Karpas-422 (cell line): ENCODE measurements around the gene SNX33. TPM values are rescaled to one million over a fixed set of nuclear protein-coding genes. Genes with fewer than 3 reads are reported as not detected.
"Not testable (repeated sequence)": the region's sequence is repeated elsewhere in the genome, so short reads cannot be mapped to it uniquely, and the experiment has no call there.

Experiments
- DNase-seq: peaks from one replicate; pipeline ENCODE4 v3.0.0-alpha.2; 2015
- H2AFZ ChIP-seq: fragments of 200-600 bp; sonication (generic); 2 replicates; pipeline ENCODE4 v1.6.1; 2014; ENCODE audit warnings: antibody characterized with exemption, low read length, mixed read lengths
- H3K27ac ChIP-seq: fragments of 200-600 bp; sonication (generic); 2 replicates; pipeline ENCODE4 v1.5.1; 2014; ENCODE audit warnings: mild to moderate bottlenecking, low read length, moderate library complexity
- H3K27me3 ChIP-seq: fragments of 200-600 bp; sonication (generic); 2 replicates; pipeline ENCODE4 v1.6.1; 2014; ENCODE audit warnings: low read length, mixed read lengths
- H3K36me3 ChIP-seq: fragments of 200-600 bp; sonication (generic); 2 replicates; pipeline ENCODE4 v1.6.1; 2014; ENCODE audit warnings: low read length, mixed read lengths; ENCODE audit not compliant: insufficient read depth
- H3K4me1 ChIP-seq: fragments of 200-600 bp; sonication (generic); 2 replicates; pipeline ENCODE4 v1.6.1; 2014; ENCODE audit warnings: mild to moderate bottlenecking, low read length, mixed read lengths
- H3K4me2 ChIP-seq: fragments of 200-600 bp; sonication (generic); 2 replicates; pipeline ENCODE4 v1.6.1; 2014; ENCODE audit warnings: low read length, low read depth, mild to moderate bottlenecking; ENCODE audit not compliant: poor library complexity, severe bottlenecking
- H3K4me3 ChIP-seq: fragments of 200-600 bp; sonication (generic); 2 replicates; pipeline ENCODE4 v1.5.1; 2014; ENCODE audit warnings: mild to moderate bottlenecking, antibody characterized with exemption, low read length, mixed read lengths
- H3K79me2 ChIP-seq: fragments of 200-600 bp; sonication (generic); 2 replicates; pipeline ENCODE4 v1.6.1; 2014; ENCODE audit warnings: mild to moderate bottlenecking, low read length, mixed read lengths
- H3K9ac ChIP-seq: fragments of 200-600 bp; sonication (generic); 2 replicates; pipeline ENCODE4 v1.6.0; 2014; ENCODE audit warnings: low read length
- H3K9me2 ChIP-seq: fragments of 200-600 bp; sonication (generic), shearing (Covaris generic); replicated peaks from 2 replicates; pipeline ENCODE4 v1.6.0; 2014; ENCODE audit warnings: mild to moderate bottlenecking, low read length, moderate library complexity; ENCODE audit not compliant: insufficient read depth
- H3K9me3 ChIP-seq: fragments of 300-700, 200-600 bp; sonication (generic); 2 replicates; pipeline ENCODE4 v1.6.1; 2014; ENCODE audit warnings: low read length, mixed read lengths
- H4K20me1 ChIP-seq: fragments of 200-600 bp; sonication (generic); 2 replicates; pipeline ENCODE4 v1.6.1; 2014; ENCODE audit warnings: mild to moderate bottlenecking, antibody characterized with exemption, low read length, low read depth; ENCODE audit not compliant: insufficient read depth
- total RNA-seq: library from RNA; depleted of rRNA; stranded (reverse); fragments of >200 nt; shearing (Covaris generic); gene quantifications from 2 replicates; pipeline ENCODE4 v1.2.3, GENCODE V29; 2014; ENCODE audit warnings: low replicate concordance

SNX33 gene
- total RNA-seq, 1 experiment from 2014 or later: not detected

GRCh38 chr15:75620841-75621391 is 26.8 kb upstream of the SNX33 start:
- H3K4me2 ChIP-seq: no peak overlapping the region
- H3K4me3 ChIP-seq: no peak overlapping the region
- H4K20me1 ChIP-seq: no peaks in the 10 kb centered on the region
- no peak overlapping the region for H3K9ac ChIP-seq
- peaks cover 18% of the 10 kb centered on the region; the same call in 1 of the 2 replicates for H3K79me2 ChIP-seq
- DNase-seq: no peak
- H3K9me3 ChIP-seq: no peaks in the 10 kb centered on the region
- H3K36me3 ChIP-seq: peaks cover 34% of the 10 kb centered on the region
- no peaks in the 10 kb centered on the region for H3K27me3 ChIP-seq
- H2AFZ ChIP-seq: no peak overlapping the region
- H3K9me2 ChIP-seq: no peaks in the 10 kb centered on the region
- no peak overlapping the region for H3K27ac ChIP-seq
- H3K4me1 ChIP-seq: peaks cover 4% of the 10 kb centered on the region; the same call in 1 of the 2 replicates

- no peak overlapping the region for H3K27ac ChIP-seq
- H3K9ac ChIP-seq: no peak overlapping the region
- H3K9me3 ChIP-seq: no peaks in the 10 kb centered on the region
- H2AFZ ChIP-seq: no peak overlapping the region
- peaks cover 22% of the 10 kb centered on the region for H3K36me3 ChIP-seq
- DNase-seq: no peak
- no peak overlapping the region for H3K4me3 ChIP-seq
- peaks cover 10% of the 10 kb centered on the region; the same call in 1 of the 2 replicates for H3K4me1 ChIP-seq
- H4K20me1 ChIP-seq: no peaks in the 10 kb centered on the region
- no peaks in the 10 kb centered on the region for H3K9me2 ChIP-seq
- no peaks in the 10 kb centered on the region for H3K27me3 ChIP-seq
- H3K79me2 ChIP-seq: peaks cover 18% of the 10 kb centered on the region; the same call in 1 of the 2 replicates
- no peak overlapping the region for H3K4me2 ChIP-seq
Measured at GRCh38 chr15:75622505-75622904, 25.2 kb upstream of the SNX33 start.

- no peaks in the 10 kb centered on the region for H4K20me1 ChIP-seq
- H2AFZ ChIP-seq: peak within 1 kb of the TSS; percentile 99
- peaks cover 14% of the 10 kb centered on the region; the same call in 1 of the 2 replicates for H3K79me2 ChIP-seq
Measured at GRCh38 chr15:75625542-75626347, 22.0 kb upstream of the SNX33 start, which contains the start of gene SNUPN. SNUPN (minus strand) TSS chr15:75625725; CDS start chr15:75621051, 4,674 bp downstream.

GRCh38 chr15:75631935-75632334 is 15.8 kb upstream of the SNX33 start:
- no peaks in the 10 kb centered on the region for H3K27me3 ChIP-seq

More at GRCh38 chr15:75625542-75626347, 22.0 kb upstream of the SNX33 start, which contains the start of gene SNUPN:
- Histone ChIP-seq H3K4me1 (peaks cover 10% of the 10 kb centered on the region; the same call in 1 of the 2 replicates), H3K9me3 (no peaks in the 10 kb centered on the region), H3K36me3 (peaks cover 3% of the 10 kb centered on the region; the same call in 1 of the 2 replicates), H3K9me2 (no peaks in the 10 kb centered on the region), H3K27me3 (no peaks in the 10 kb centered on the region), H3K4me3 (peak within 1 kb of the TSS; percentile 100), H3K9ac (peak within 1 kb of the TSS; percentile 100), H3K27ac (peak within 1 kb of the TSS; percentile 94), H3K4me2 (peak within 1 kb of the TSS; percentile 80)
- DNase-seq: peak; percentile 98

GRCh38 chr15:75633922-75634321 is 13.8 kb upstream of the SNX33 start:
- not testable (repeated sequence) for H3K27ac ChIP-seq, H3K9me2 ChIP-seq, H3K4me3 ChIP-seq, H3K9ac ChIP-seq, H2AFZ ChIP-seq, H3K36me3 ChIP-seq, H3K27me3 ChIP-seq, H3K4me2 ChIP-seq, DNase-seq, H3K9me3 ChIP-seq
- Histone ChIP-seq H3K4me1 (peaks cover 17% of the 10 kb centered on the region), H4K20me1 (peaks cover 14% of the 10 kb centered on the region), H3K79me2 (peaks cover 14% of the 10 kb centered on the region)

More at GRCh38 chr15:75631935-75632334, 15.8 kb upstream of the SNX33 start:
- Histone ChIP-seq H4K20me1 (no peaks in the 10 kb centered on the region), H3K9ac (no peak overlapping the region), H2AFZ (no peak overlapping the region), H3K36me3 (no peaks in the 10 kb centered on the region), H3K9me3 (no peaks in the 10 kb centered on the region), H3K4me2 (no peak overlapping the region), H3K4me3 (no peak overlapping the region), H3K27ac (no peak overlapping the region), H3K4me1 (peaks cover 3% of the 10 kb centered on the region; the same call in 1 of the 2 replicates), H3K9me2 (no peaks in the 10 kb centered on the region), H3K79me2 (no peaks in the 10 kb centered on the region)
- DNase-seq: no peak

GRCh38 chr15:75636026-75636425 is 11.7 kb upstream of the SNX33 start:
- H3K9me3 ChIP-seq: no peaks in the 10 kb centered on the region
- peaks cover 21% of the 10 kb centered on the region for H4K20me1 ChIP-seq
- H3K27ac ChIP-seq: no peak overlapping the region
- peaks cover 24% of the 10 kb centered on the region for H3K79me2 ChIP-seq
- no peak for DNase-seq
- no peak overlapping the region for H3K9ac ChIP-seq
- no peaks in the 10 kb centered on the region for H3K9me2 ChIP-seq
- no peaks in the 10 kb centered on the region for H3K36me3 ChIP-seq
- H2AFZ ChIP-seq: no peak overlapping the region
- H3K4me1 ChIP-seq: peaks cover 31% of the 10 kb centered on the region
- H3K4me2 ChIP-seq: no peak overlapping the region
- no peak overlapping the region for H3K4me3 ChIP-seq
- H3K27me3 ChIP-seq: no peaks in the 10 kb centered on the region

- Histone ChIP-seq H3K36me3 (no peaks in the 10 kb centered on the region), H3K9ac (no peak overlapping the region), H4K20me1 (peaks cover 21% of the 10 kb centered on the region), H3K4me3 (no peak overlapping the region), H3K9me2 (no peaks in the 10 kb centered on the region), H3K4me2 (peak overlapping the region; percentile 92), H3K4me1 (peaks cover 38% of the 10 kb centered on the region), H3K27ac (no peak overlapping the region), H3K79me2 (peaks cover 24% of the 10 kb centered on the region), H3K27me3 (no peaks in the 10 kb centered on the region), H2AFZ (no peak overlapping the region), H3K9me3 (no peaks in the 10 kb centered on the region)
- DNase-seq: no peak
Measured at GRCh38 chr15:75637245-75638009, 10.3 kb upstream of the SNX33 start.
